Coronary artery (tissue), 2 donors: ENCODE measurements around the gene NUDT22.

Experiments used
- DNase-seq: peaks from one replicate; pipeline ENCODE4 v3.0.0-alpha.2; 2017; ENCODE audit warnings: low spot score
- H3K27ac ChIP-seq, 2 donors: fragments of 200-600 bp; sonication (generic); one replicate each; pipeline ENCODE4 v1.5.1; 2016 to 2019
- H3K4me3 ChIP-seq: fragments of 200-600 bp; sonication (generic); 2 replicates; pipeline ENCODE4 v1.5.1; 2016; ENCODE audit warnings: mild to moderate bottlenecking, moderate library complexity
- TF ChIP-seq, protein P1 (sequence below): fragments of 200-600 bp; sonication (generic); IDR thresholded peaks from one replicate; pipeline ENCODE4 v1.5.1; 2019; ENCODE audit warnings: antibody characterized with exemption

NUDT22 gene

GRCh38 chr11:64225608-64226506 is at the start of gene NUDT22, which contains the start of gene TRPT1:
Gene NUDT22, plus strand, starts transcription at chr11:64226274. Its CDS starts 379 bp downstream, at chr11:64226653.
Gene TRPT1, minus strand, starts transcription at chr11:64226186. Its CDS starts 326 bp downstream, at chr11:64225860.
- DNase-seq, result peak; percentile 95
- TF ChIP-seq, protein P1, sequence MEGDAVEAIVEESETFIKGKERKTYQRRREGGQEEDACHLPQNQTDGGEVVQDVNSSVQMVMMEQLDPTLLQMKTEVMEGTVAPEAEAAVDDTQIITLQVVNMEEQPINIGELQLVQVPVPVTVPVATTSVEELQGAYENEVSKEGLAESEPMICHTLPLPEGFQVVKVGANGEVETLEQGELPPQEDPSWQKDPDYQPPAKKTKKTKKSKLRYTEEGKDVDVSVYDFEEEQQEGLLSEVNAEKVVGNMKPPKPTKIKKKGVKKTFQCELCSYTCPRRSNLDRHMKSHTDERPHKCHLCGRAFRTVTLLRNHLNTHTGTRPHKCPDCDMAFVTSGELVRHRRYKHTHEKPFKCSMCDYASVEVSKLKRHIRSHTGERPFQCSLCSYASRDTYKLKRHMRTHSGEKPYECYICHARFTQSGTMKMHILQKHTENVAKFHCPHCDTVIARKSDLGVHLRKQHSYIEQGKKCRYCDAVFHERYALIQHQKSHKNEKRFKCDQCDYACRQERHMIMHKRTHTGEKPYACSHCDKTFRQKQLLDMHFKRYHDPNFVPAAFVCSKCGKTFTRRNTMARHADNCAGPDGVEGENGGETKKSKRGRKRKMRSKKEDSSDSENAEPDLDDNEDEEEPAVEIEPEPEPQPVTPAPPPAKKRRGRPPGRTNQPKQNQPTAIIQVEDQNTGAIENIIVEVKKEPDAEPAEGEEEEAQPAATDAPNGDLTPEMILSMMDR, result no peak
- H3K27ac ChIP-seq, result peak within 1 kb of the TSS; percentile 93
- H3K4me3 ChIP-seq, result peak within 1 kb of the TSS; percentile 86

DNA sequence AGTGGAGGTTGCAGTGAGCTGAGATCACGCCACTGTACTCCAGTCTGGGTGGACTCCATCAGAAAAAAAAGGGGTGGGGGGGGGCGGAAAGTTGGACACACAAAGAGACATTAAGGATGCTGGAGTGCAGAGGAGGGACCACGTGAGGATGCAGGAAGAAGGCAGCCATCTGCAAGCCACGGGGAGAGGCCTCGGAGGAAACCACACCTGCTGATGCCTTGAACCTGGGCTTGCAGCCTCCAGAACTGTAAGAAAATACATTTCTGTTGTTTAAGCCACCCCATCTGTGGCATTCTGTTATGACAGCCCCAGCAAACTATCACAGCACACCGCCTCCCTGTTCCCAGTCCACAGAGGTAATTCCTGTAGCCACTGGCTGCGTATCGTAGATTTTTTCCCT is 49.3 kb upstream of the NUDT22 start:
- TF ChIP-seq, protein P1, result no peak
- H3K27ac ChIP-seq, result no peak overlapping the region
- no peak for DNase-seq
- no peak overlapping the region for H3K4me3 ChIP-seq

- Histone ChIP-seq H3K4me3 (no peak overlapping the region), H3K27ac (no peak overlapping the region)
- no peak for DNase-seq
- TF ChIP-seq, protein P1, result no peak
Measured at GRCh38 chr11:64178203-64178602, 47.9 kb upstream of the NUDT22 start.

- DNase-seq, result no peak
- H3K27ac ChIP-seq, result no peak overlapping the region
- no peak overlapping the region for H3K4me3 ChIP-seq
- TF ChIP-seq, protein P1, result no peak
Measured at GRCh38 chr11:64178951-64179639, 47.0 kb upstream of the NUDT22 start.

- no peak overlapping the region for H3K4me3 ChIP-seq
- TF ChIP-seq, protein P1, result no peak
Measured at GRCh38 chr11:64180891-64181290, 45.2 kb upstream of the NUDT22 start.

DNA sequence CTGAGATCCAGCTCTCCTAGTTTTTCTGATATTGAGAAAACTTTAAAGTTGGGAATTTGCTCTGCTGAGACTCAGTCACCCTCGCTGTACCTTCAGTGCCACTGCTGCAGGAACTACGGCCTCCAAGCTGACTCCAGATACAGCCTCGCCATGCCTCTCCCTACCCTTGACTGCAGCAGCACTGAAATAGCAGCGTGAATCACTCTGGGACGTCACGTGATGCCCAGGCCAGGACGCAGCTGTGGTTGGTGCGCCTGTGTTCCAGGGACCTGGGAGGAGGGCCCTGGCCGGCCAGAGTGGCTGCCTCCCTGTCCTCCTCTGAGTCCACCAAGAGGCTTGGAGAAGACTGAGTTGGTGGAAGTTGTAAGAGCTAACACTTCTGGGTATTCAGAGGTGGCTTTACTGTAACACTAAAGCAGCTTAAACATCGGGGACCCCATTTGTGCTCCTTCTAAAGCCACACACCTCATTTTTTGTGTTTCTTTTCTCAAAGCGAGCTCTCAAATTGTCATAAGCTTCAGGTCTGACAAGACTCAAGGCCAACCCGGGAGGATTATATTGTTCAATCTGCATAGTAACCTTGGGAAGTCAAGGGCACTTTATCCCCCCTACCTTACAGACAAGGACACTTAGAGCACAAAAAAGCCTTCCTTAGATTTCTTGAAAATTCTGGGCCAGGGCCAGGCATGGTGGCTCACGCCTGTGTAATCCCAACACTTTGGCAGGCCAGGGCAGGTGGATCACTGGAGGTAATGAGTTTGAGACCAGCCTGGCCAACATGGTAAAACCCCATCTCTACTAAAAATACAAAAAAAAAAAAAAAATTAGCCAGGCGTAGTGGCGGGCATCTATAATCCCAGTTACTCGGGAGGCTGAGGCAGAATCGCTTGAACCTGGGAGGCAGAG is 44.3 kb upstream of the NUDT22 start:
- Histone ChIP-seq H3K27ac (peak overlapping the region; percentile 77 to 85), H3K4me3 (peak overlapping the region; percentile 10)
- TF ChIP-seq, protein P1, result no peak
- peak; percentile 97 for DNase-seq

More at GRCh38 chr11:64180891-64181290, 45.2 kb upstream of the NUDT22 start:
- peak overlapping the region; percentile 77 to 85 for H3K27ac ChIP-seq
- no peak for DNase-seq
